Karpas-422 (cell line): ENCODE data around the gene MOK. TPM values are rescaled to one million over a fixed set of nuclear protein-coding genes. Genes with fewer than 3 reads are reported as not detected.
A peak's percentile ranks its signal among the peaks of the same experiment; 100 is the strongest.

Source experiments
- DNase-seq: peaks from one replicate; pipeline ENCODE4 v3.0.0-alpha.2; 2015
- H2AFZ ChIP-seq: fragments of 200-600 bp; sonication (generic); 2 replicates; pipeline ENCODE4 v1.6.1; 2014; ENCODE audit warnings: antibody characterized with exemption, low read length, mixed read lengths
- H3K27ac ChIP-seq: fragments of 200-600 bp; sonication (generic); 2 replicates; pipeline ENCODE4 v1.5.1; 2014; ENCODE audit warnings: mild to moderate bottlenecking, low read length, moderate library complexity
- H3K27me3 ChIP-seq: fragments of 200-600 bp; sonication (generic); 2 replicates; pipeline ENCODE4 v1.6.1; 2014; ENCODE audit warnings: low read length, mixed read lengths
- H3K36me3 ChIP-seq: fragments of 200-600 bp; sonication (generic); 2 replicates; pipeline ENCODE4 v1.6.1; 2014; ENCODE audit warnings: low read length, mixed read lengths; ENCODE audit not compliant: insufficient read depth
- H3K4me1 ChIP-seq: fragments of 200-600 bp; sonication (generic); 2 replicates; pipeline ENCODE4 v1.6.1; 2014; ENCODE audit warnings: mild to moderate bottlenecking, low read length, mixed read lengths
- H3K4me2 ChIP-seq: fragments of 200-600 bp; sonication (generic); 2 replicates; pipeline ENCODE4 v1.6.1; 2014; ENCODE audit warnings: low read length, low read depth, mild to moderate bottlenecking; ENCODE audit not compliant: poor library complexity, severe bottlenecking
- H3K4me3 ChIP-seq: fragments of 200-600 bp; sonication (generic); 2 replicates; pipeline ENCODE4 v1.5.1; 2014; ENCODE audit warnings: mild to moderate bottlenecking, antibody characterized with exemption, low read length, mixed read lengths
- H3K79me2 ChIP-seq: fragments of 200-600 bp; sonication (generic); 2 replicates; pipeline ENCODE4 v1.6.1; 2014; ENCODE audit warnings: mild to moderate bottlenecking, low read length, mixed read lengths
- H3K9ac ChIP-seq: fragments of 200-600 bp; sonication (generic); 2 replicates; pipeline ENCODE4 v1.6.0; 2014; ENCODE audit warnings: low read length
- H3K9me2 ChIP-seq: fragments of 200-600 bp; sonication (generic), shearing (Covaris generic); replicated peaks from 2 replicates; pipeline ENCODE4 v1.6.0; 2014; ENCODE audit warnings: mild to moderate bottlenecking, low read length, moderate library complexity; ENCODE audit not compliant: insufficient read depth
- H3K9me3 ChIP-seq: fragments of 300-700, 200-600 bp; sonication (generic); 2 replicates; pipeline ENCODE4 v1.6.1; 2014; ENCODE audit warnings: low read length, mixed read lengths
- H4K20me1 ChIP-seq: fragments of 200-600 bp; sonication (generic); 2 replicates; pipeline ENCODE4 v1.6.1; 2014; ENCODE audit warnings: mild to moderate bottlenecking, antibody characterized with exemption, low read length, low read depth; ENCODE audit not compliant: insufficient read depth
- total RNA-seq: library from RNA; depleted of rRNA; stranded (reverse); fragments of >200 nt; shearing (Covaris generic); gene quantifications from 2 replicates; pipeline ENCODE4 v1.2.3, GENCODE V29; 2014; ENCODE audit warnings: low replicate concordance

The MOK gene
- total RNA-seq, 1 experiment from 2014 or later, result 4.4 TPM

GRCh38 chr14:102185360-102185759 is 119.6 kb downstream of the MOK start:
- H2AFZ ChIP-seq, result no peak overlapping the region
- peaks cover 24% of the 10 kb centered on the region for H4K20me1 ChIP-seq
- no peaks in the 10 kb centered on the region for H3K9me2 ChIP-seq
- H3K4me2 ChIP-seq, result no peak overlapping the region
- peaks cover 84% of the 10 kb centered on the region for H3K79me2 ChIP-seq
- peaks cover 34% of the 10 kb centered on the region for H3K4me1 ChIP-seq
- no peak overlapping the region for H3K4me3 ChIP-seq
- no peak overlapping the region for H3K9ac ChIP-seq
- no peaks in the 10 kb centered on the region for H3K27me3 ChIP-seq
- no peak for DNase-seq
- no peaks in the 10 kb centered on the region for H3K9me3 ChIP-seq
- no peak overlapping the region for H3K27ac ChIP-seq
- H3K36me3 ChIP-seq, result no peaks in the 10 kb centered on the region

- Histone ChIP-seq H2AFZ (no peak overlapping the region), H3K9ac (no peak overlapping the region), H4K20me1 (peaks cover 24% of the 10 kb centered on the region), H3K4me1 (peaks cover 42% of the 10 kb centered on the region), H3K79me2 (peaks cover 85% of the 10 kb centered on the region), H3K9me3 (no peaks in the 10 kb centered on the region), H3K27ac (no peak overlapping the region), H3K9me2 (no peaks in the 10 kb centered on the region), H3K4me3 (no peak overlapping the region), H3K27me3 (no peaks in the 10 kb centered on the region), H3K4me2 (no peak overlapping the region), H3K36me3 (no peaks in the 10 kb centered on the region)
- DNase-seq, result no peak
Measured at GRCh38 chr14:102184316-102185035, 120.5 kb downstream of the MOK start.

DNA sequence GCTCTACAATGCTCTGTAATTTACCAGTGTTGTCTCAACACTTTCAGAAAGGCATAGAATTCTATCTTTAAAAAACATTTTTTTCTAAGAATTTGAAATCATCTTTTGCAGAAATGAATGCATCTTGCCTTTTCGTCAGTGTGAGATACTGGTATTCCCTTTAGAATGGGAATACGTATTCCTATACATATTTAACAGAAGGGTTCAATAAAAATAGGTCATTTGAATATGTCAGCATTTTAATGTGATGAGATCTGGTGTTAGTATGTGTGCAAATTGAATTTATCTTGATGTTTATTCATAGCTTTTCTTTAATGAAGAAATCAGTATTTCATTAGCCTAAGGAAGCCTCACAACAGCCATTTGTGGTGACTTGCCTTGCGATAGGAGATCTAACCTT is 121.1 kb downstream of the MOK start:
- H3K79me2 ChIP-seq, result peaks cover 82% of the 10 kb centered on the region
- no peaks in the 10 kb centered on the region for H3K9me2 ChIP-seq

DNA sequence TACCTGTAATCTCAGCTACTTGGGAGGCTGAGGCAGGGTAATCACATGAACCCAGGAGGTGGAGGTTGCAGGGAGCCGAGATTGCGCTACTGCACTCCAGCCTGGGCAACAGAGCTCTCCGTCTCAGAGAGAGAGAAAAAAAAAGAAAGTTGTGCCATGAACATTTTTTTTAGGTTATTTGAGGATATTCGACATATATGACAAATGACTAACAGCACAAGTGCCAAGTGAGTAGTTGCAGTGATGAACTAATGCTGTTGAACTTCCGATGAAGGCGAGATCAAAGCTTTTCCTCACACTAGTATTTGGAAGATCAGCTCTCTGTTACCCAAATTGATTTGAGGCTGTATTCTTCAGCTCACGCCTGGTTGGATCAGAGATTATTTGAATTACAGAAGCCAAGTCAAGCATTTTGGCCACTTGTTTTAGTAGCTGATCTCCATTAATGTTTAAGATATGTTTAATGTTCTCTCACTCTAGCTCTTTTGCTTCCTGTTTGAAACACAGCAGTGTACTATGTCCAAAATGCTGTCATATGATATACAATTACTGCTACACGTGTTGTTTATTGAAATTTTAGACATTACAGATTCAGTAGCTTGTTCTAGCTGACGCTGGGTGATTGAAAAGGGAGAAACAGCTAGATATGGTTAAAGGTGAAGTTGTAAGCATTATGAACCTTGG is 121.9 kb downstream of the MOK start:
- Histone ChIP-seq H3K27ac (no peak overlapping the region), H3K4me2 (no peak overlapping the region), H3K27me3 (no peaks in the 10 kb centered on the region), H3K9ac (no peak overlapping the region), H3K4me1 (peaks cover 44% of the 10 kb centered on the region), H3K79me2 (peaks cover 81% of the 10 kb centered on the region), H3K9me2 (no peaks in the 10 kb centered on the region), H3K4me3 (no peak overlapping the region), H3K9me3 (no peaks in the 10 kb centered on the region), H3K36me3 (no peaks in the 10 kb centered on the region), H2AFZ (no peak overlapping the region), H4K20me1 (peaks cover 31% of the 10 kb centered on the region)
- DNase-seq, result no peak

More for the DNA sequence above, 121.1 kb downstream of the MOK start:
- H3K9me3 ChIP-seq, result no peaks in the 10 kb centered on the region
- H3K9ac ChIP-seq, result no peak overlapping the region
- H4K20me1 ChIP-seq, result peaks cover 25% of the 10 kb centered on the region
- H3K4me1 ChIP-seq, result peaks cover 44% of the 10 kb centered on the region
- H3K27me3 ChIP-seq, result no peaks in the 10 kb centered on the region
- DNase-seq, result no peak
- no peak overlapping the region for H2AFZ ChIP-seq
- no peaks in the 10 kb centered on the region for H3K36me3 ChIP-seq
- no peak overlapping the region for H3K4me2 ChIP-seq
- no peak overlapping the region for H3K4me3 ChIP-seq
- no peak overlapping the region for H3K27ac ChIP-seq

DNA sequence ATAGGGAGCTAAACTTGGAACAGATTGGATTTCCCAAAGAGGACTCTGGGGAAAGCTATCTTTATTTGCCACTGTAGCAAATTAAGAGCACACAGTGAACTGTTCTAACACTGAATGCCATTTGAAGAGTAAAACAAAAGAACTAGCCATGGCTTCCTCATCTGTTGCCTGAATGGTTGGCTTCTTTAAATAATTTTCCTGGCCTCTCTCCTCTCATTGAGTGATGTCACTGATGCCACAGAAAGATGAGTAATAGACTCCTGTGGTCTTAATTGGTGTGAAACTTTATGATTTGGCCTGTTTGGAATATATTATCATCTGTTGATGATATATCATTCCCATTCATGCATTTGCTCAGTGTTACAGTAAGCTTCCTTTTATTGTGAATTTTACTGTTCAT is 122.8 kb downstream of the MOK start:
- H3K4me2 ChIP-seq, result no peak overlapping the region
- peak; percentile 45 for DNase-seq
- no peaks in the 10 kb centered on the region for H3K9me2 ChIP-seq
- H3K4me1 ChIP-seq, result peaks cover 44% of the 10 kb centered on the region
- peaks cover 81% of the 10 kb centered on the region for H3K79me2 ChIP-seq
- H3K27ac ChIP-seq, result 0 out of 2 replicates have a peak overlapping the region, but pooled peaks have one; percentile 8
- no peak overlapping the region for H2AFZ ChIP-seq
- H3K27me3 ChIP-seq, result no peaks in the 10 kb centered on the region
- H4K20me1 ChIP-seq, result peaks cover 35% of the 10 kb centered on the region
- H3K4me3 ChIP-seq, result no peak overlapping the region
- H3K9ac ChIP-seq, result no peak overlapping the region
- H3K9me3 ChIP-seq, result no peaks in the 10 kb centered on the region
- H3K36me3 ChIP-seq, result no peaks in the 10 kb centered on the region

- H3K27me3 ChIP-seq, result no peaks in the 10 kb centered on the region
- no peaks in the 10 kb centered on the region for H3K36me3 ChIP-seq
- no peak overlapping the region for H3K4me3 ChIP-seq
- DNase-seq, result no peak
- H3K4me1 ChIP-seq, result peaks cover 44% of the 10 kb centered on the region
- peak overlapping the region; percentile 62 for H3K4me2 ChIP-seq
- peaks cover 39% of the 10 kb centered on the region for H4K20me1 ChIP-seq
- no peaks in the 10 kb centered on the region for H3K9me2 ChIP-seq
- H3K9ac ChIP-seq, result no peak overlapping the region
- no peak overlapping the region for H2AFZ ChIP-seq
- peak overlapping the region; percentile 61 for H3K27ac ChIP-seq
- peaks cover 76% of the 10 kb centered on the region for H3K79me2 ChIP-seq
- no peaks in the 10 kb centered on the region for H3K9me3 ChIP-seq
Measured at GRCh38 chr14:102181187-102181586, 123.8 kb downstream of the MOK start.

- H3K4me2 ChIP-seq, result peak overlapping the region; percentile 62
- H3K9me3 ChIP-seq, result no peaks in the 10 kb centered on the region
- peak; percentile 76 for DNase-seq
- no peak overlapping the region for H2AFZ ChIP-seq
- H3K36me3 ChIP-seq, result no peaks in the 10 kb centered on the region
- H3K9me2 ChIP-seq, result no peaks in the 10 kb centered on the region
- H3K79me2 ChIP-seq, result peaks cover 74% of the 10 kb centered on the region
- H3K27me3 ChIP-seq, result no peaks in the 10 kb centered on the region
- peaks cover 36% of the 10 kb centered on the region; the same call in 1 of the 2 replicates for H4K20me1 ChIP-seq
- H3K9ac ChIP-seq, result peak overlapping the region; percentile 10; the same call in 1 of the 2 replicates
- H3K4me1 ChIP-seq, result peaks cover 44% of the 10 kb centered on the region
- H3K4me3 ChIP-seq, result peak overlapping the region; percentile 22; the same call in 1 of the 2 replicates
- peak overlapping the region; percentile 61 for H3K27ac ChIP-seq
Measured at GRCh38 chr14:102180248-102180998, 124.5 kb downstream of the MOK start.
